HuH-7.5 (cell line): ENCODE data around the gene EFCAB11.
A peak's percentile ranks its signal among the peaks of the same experiment; 100 is the strongest.

Experiments
- DNase-seq: peaks from one replicate; pipeline ENCODE4 v3.0.0; 2011; ENCODE audit warnings: low spot score

EFCAB11 gene

DNA sequence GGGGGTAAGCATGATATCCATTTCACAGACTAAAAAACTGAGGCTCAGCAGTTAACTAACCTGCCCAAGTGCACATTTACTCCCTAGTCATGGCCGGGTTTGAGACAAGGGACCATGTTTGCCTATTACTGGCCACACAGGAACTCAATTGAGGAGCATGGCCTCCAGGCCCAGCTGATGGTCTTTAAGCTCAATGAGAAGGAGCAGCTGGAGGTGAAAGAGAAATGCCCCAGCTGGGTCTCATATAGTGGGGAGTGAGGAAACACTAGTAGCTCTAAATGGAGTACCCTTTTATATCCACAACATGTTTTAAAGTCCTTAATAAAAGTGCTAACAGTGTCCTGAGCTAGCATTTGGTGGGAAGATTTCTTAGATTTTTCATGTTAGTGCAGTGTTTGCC, 2.8 kb upstream of the EFCAB11 start:
- no peak for DNase-seq

- DNase-seq: no peak
These were observed 2.1 kb upstream of the EFCAB11 start for GRCh38 chr14:89956661-89957009.

DNA sequence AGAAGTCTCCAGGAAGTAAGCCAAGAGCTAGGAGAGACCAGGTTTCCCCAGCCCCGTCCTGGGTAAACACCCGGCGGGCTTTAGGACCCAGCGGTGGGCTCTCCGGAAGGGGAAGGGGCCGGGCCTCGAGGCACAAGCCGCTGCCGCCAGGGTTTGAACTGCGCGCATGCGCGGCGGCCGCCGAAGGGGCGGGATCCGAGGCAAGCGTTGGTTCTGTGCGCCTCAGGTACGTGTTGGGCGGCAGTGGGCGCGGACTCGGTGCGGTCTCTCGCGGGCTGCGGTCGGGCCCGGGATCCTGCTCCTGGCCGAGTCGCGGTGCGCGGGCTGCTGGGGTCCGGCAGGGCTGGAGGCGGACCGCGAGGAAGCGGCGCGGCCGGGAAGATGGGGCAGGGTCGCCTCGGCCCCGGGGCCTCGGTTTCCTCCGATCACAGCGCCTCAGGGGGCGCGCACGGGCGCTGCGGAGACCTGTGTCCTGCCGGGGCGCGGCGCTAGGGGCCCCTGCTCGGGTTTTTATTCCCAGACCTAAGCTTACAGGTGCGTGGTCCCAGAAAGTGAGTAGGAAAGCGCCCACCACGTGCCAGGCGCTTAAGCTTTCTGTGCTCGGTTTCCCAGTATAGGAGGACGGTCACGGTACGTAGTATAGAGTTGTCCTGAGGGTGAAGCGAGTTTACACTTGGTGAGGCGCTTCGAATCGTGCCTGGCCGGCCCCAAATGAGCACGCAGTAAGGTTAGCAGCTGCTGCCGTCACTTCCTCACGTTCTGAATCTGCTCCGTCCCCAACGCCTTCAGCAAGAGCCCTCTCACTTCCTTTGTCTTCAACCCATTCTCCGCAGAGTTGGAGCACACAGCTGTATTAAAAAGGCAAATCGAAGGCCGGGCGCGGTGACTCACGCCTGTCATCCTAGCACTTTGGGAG, 1.5 kb upstream of the EFCAB11 start, which contains the start of gene TDP1:
TSS of gene TDP1 (plus strand) at position 183 of the 916 bp plus-strand sequence. CDS start 7,188 bp downstream, outside the sequence.
- peak; percentile 82 for DNase-seq

DNA sequence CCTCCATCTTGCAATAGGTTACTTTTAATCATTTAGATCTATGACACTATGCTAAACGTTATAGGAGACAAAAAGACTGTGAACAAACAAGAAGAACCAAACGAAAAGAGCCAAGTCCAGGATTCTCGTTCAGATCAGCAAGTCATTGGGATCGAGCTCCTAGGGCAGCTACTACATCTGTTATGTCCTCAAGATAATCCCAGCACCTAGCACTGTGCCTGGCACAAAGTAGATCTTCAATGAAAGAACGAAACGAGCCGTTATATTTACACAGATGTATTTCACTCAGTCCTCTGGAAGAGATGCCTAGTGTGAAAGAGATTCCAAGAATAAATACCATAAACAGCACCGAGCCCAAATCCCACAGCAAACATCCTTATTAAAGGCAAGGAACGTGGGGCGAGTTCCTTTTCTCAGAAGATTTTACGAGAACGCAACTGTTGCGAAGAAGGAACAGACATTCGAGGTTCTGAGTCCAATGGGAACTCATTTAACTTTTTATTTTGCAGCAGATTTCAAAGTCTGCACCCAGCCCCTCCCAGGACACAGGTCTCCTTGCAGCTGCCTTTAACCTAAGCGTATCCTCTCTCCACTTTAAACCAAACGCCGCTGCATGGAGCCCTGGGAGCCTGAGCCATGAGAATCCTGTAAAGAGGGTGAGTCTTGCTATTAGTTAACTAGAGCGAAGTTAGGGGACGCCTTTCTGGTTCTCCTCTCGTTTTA, 653 bp upstream of the EFCAB11 start:
- DNase-seq: no peak

GRCh38 chr14:89953602-89954001, 928 bp downstream of the EFCAB11 start:
- no peak for DNase-seq

DNA sequence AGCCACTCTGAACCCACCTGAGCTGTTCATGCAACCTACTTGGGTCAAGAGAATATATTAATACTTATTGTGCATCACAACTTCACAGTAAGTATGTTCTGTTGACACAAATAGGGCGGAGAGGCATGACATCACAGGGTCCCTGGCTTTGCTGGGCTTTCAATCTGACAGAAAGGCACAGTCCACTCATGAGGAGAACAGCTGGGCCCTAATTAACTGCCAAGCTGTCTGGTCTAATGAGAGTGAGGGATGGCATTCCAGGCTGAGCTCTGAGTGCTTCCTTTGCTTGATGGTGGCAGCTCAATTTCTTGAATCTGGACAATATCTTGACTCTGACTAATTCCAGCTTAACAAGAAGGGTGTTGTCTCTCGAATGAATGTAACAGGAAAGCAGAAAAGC, 2.0 kb downstream of the EFCAB11 start:
- no peak for DNase-seq

GRCh38 chr14:89947344-89947743, 7.2 kb downstream of the EFCAB11 start:
- no peak for DNase-seq

- no peak for DNase-seq
These were observed 12.6 kb downstream of the EFCAB11 start for GRCh38 chr14:89941830-89942377.

DNA sequence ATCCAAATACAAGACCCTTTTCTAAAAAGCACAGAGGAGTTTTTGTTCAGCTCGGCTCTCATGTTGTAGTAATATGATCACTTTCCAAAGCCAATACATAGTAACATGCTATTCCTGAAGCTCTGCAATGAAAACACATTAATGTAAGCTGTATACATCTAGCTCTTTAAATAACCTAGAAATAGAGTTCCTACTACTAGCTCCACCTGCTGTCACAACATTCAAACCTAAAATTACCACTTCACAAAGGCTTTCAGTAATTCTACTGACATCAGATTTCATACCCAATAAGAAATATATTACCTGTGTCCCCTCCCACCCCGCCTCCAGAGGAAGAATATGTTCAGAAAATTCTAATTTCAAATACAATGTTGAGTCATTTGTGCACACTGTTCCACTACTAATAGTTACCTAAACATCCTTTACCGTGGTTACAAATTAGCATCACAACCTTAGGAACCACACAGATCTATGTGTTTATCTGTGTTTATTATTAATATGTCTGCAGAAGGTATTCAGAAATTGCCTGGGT, 17.8 kb downstream of the EFCAB11 start:
- DNase-seq: no peak

DNA sequence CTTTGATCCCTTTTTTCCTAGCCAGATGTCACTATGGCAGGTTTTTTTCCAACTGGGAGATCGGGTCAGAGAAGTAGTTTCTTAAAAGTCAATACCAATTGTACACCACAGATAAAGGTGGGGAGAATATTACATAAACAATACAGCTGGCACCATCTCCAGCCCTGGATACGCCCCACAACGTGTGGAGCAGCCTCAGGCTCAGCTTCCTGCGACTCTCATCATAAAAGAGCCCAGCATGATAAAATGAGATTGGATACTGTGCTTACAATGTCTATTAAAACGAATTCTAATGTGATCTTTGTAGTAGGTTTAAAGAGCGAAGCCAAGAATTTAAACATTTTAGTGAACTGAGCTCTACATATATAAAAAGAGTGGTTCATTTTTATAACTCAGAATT, 21.5 kb downstream of the EFCAB11 start:
- DNase-seq: no peak

- DNase-seq: no peak
These were observed 27.2 kb downstream of the EFCAB11 start for GRCh38 chr14:89927186-89927865.

DNA sequence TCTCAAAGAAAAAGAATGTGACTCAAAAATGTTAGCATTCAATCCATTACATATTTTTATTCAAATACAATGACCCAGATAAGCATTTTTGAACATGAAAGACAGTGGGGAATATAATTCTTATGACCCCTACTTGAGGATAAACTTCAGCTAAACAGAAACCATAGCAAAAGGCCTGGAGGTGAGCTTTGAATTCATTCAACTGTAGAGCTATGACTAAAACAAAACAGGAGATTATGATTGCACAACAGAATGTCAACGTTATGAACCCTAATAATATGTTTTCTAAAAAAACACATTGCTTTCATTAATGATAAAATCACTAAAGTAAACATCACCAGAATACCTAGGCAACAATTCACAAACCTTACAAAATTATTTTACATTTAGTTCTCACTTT, 27.8 kb downstream of the EFCAB11 start:
- DNase-seq: no peak

DNA sequence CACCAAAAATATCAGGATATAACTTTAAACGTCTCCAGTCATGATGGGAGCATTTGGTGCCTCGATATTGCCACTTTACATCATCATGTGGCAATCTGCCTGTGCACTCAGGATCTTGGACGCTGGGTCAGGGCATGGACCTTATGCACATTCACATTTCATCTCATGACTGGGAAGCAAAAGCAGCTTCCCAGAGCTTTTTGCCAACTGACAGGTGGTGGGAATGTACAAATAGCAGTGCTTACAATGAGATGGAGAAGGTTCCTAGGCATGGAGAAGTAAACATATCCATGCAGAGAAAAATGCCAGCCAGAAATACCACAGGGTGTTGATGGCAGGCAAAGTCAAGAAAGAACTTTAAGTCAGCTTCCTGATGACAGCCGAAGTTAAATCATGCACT, 30.3 kb downstream of the EFCAB11 start:
- no peak for DNase-seq

DNA sequence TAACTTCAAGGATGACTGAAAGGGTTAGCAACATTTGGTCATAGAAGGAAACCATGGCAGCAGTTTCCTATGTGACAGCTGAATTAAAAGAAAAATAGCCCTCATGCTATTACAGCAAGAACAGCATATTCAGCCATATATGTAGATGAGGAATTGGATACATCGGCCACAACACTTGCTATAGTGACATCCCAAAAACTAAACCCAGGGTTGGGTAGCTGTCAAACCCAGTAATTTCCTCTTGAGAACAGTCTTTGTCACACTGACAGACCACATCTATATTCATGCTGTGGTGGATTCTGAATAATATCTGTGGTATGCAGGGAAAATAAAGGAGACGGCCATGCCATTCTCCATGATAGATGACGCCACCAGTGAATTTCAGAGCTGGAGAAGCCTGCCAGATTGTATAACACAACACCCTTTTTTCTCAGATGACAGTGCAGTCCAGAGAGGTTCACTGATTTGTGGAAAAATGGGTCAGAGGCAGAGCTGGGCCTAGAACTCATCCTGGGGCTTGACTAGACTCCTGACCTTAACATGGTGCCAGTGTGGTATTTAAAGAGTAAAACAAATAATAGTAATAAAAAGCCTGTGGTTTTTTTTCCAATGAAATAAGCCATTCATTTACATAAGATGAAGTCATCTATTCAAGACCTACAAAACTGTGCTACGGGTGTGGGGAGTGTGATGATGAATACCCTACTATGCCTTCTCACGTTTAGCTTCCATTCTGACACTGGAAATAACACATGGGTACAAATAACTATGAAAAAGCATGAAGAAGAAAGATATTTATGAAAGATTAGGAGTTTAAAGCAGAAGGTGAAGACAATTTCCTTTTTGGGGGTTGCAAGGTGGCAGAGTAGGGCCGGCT, 32.3 kb downstream of the EFCAB11 start:
- DNase-seq: no peak

DNA sequence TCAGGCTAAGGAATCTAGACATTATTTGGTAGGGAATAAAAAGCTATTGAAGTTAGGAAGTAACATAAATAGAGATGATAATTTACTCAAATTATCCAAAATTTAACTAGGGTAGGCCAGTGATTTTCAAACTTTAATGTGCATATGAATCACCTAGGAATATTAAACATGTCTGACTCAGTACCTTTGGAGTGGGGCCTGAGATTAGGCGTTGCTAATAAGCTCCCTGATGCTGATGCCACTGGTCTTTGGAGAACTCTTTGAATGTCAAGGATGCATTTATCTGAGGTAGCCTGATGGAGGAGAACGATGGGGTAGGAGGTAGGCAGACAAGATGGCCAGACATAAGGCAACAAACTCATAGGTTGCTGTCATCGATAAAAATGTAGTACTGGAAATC, 33.2 kb downstream of the EFCAB11 start:
- DNase-seq: no peak

- no peak for DNase-seq
These were observed 34.5 kb downstream of the EFCAB11 start for GRCh38 chr14:89920056-89920455.

- DNase-seq: no peak
These were observed 35.8 kb downstream of the EFCAB11 start for GRCh38 chr14:89918721-89919120.

DNA sequence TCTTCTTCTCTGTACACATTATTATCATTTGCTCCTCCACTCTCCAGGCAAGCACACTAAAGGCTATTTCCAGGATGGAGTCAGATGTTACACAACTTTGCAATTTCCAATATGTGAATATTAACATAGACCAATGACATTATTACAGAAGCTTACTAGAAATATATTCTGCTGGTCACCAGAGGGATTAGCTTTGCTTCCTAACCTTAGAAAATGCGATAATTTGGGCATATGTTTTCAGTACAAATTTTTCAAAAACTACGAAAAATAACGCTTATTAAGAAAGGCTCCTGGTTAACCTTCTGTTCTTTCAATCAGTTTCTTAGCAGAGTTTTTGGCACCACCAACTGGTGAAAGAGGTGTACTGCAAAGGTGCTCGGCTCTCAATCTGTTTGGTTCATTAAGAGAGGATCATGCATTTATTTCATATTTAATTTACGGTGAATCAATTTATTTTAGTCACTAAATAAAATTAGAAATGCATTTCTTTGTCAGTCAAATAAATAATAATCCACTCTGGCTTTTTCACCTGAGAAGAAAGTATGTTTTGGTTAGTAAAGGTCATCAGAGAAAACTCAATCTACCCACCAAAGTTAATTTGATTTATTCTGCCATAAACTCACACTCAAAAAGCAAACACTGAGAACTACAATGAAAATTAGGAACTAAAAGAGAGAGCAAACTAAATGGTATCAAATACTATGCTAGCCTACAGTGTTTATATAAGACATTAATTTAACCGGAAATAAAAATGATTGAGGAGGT, 39.2 kb downstream of the EFCAB11 start:
- DNase-seq: no peak

- DNase-seq: no peak
These were observed 41.8 kb downstream of the EFCAB11 start for GRCh38 chr14:89912667-89913211.

DNA sequence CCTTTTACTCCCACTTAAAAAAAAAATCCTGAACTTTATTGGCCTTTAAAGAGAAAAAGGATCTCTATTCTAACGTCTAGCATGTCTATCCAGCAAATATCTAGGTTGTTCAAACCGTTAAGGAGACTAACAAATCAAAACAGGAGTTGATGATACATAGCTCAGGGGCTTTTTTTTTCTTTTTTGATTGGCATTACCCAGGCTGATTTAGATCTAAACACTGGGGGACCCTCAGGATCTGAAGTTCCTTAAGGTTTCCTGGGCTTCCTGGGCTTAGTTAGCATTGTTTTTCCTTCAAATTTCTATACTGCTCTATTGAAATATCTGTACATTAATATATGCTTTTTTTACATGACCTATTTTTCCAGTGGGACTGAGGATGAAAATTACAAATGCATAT, 42.3 kb downstream of the EFCAB11 start:
- DNase-seq: no peak
